Spinal cord (tissue), 4 donors: ENCODE measurements around the gene MMP24OS. TPM values are rescaled to one million over a fixed set of nuclear protein-coding genes. Genes with fewer than 3 reads are reported as not detected.

Experiments used
- polyA plus RNA-seq, 2 donors: library from polyadenylated mRNA; unstranded; fragments of 120-200 nt; gene quantifications; one replicate each; pipeline ENCODE4 v1.2.1, GENCODE V29; 2013; ENCODE audit not compliant: insufficient read length in 2 of 2
- total RNA-seq, 2 donors: library from RNA; depleted of rRNA in 1 of 2; stranded (reverse); fragments of 120-200 nt in 1 of 2; fragments of >200 nt in 1 of 2; gene quantifications; one replicate each; pipeline versions ENCODE4 v1.2.3 to v1.2.4, GENCODE V29; 2013 to 2014

MMP24OS gene
- total and polyA plus RNA-seq, 4 donors = 10.1 to 70.6 (median 42.8) TPM

Other genes with a start within 250 kb of the MMP24OS start
- gene TRPC4AP, start 185.3 kb downstream of the MMP24OS start, total RNA-seq = 10 to 100 TPM; 35.8 to 56.3 TPM
- 10 to 100 TPM; 78.9 to 82.2 TPM for gene TRPC4AP, start 185.3 kb downstream of the MMP24OS start, polyA plus RNA-seq
- 10 to 100 TPM; 17.2 to 17.4 TPM for gene EDEM2, start 130.8 kb downstream of the MMP24OS start, total RNA-seq
- 10 to 100 TPM; 11.6 to 13.3 TPM for gene EDEM2, start 130.8 kb downstream of the MMP24OS start, polyA plus RNA-seq
- gene PROCR, start 106.0 kb downstream of the MMP24OS start, total RNA-seq = 10 to 100 TPM; 16.3 to 50.3 TPM
- gene PROCR, start 106.0 kb downstream of the MMP24OS start, polyA plus RNA-seq = 10 to 100 TPM; 17.5 to 17.8 TPM
- 10 to 100 TPM; 15.3 to 24.2 TPM for gene MMP24, start 51.4 kb downstream of the MMP24OS start, total RNA-seq
- gene MMP24, start 51.4 kb downstream of the MMP24OS start, polyA plus RNA-seq = 10 to 100 TPM; 46.6 to 51.0 TPM
- gene EIF6, start 6.7 kb upstream of the MMP24OS start, total RNA-seq = 100 to 1,000 TPM in 1 of 2 donors, 10 to 100 TPM in 1; 56.2 to 104 TPM
- 100 to 1,000 TPM in 1 of 2 donors, 10 to 100 TPM in 1; 99.8 to 106 TPM for gene EIF6, start 6.7 kb upstream of the MMP24OS start, polyA plus RNA-seq
- not detected for gene FAM83C, start 14.3 kb upstream of the MMP24OS start, total RNA-seq
- under 1 TPM in 1 of 2 donors, not detected in 1; 0.05 TPM for gene FAM83C, start 14.3 kb upstream of the MMP24OS start, polyA plus RNA-seq
- gene UQCC1, start 133.9 kb upstream of the MMP24OS start, total RNA-seq = 10 to 100 TPM; 41.8 to 54.1 TPM
- 10 to 100 TPM; 51.0 to 62.8 TPM for gene UQCC1, start 133.9 kb upstream of the MMP24OS start, polyA plus RNA-seq
- gene GDF5, start 160.1 kb upstream of the MMP24OS start, total RNA-seq = 1 to 10 TPM in 1 of 2 donors, under 1 TPM in 1; 0.50 to 2.0 TPM
- under 1 TPM; 0.75 to 0.89 TPM for gene GDF5, start 160.1 kb upstream of the MMP24OS start, polyA plus RNA-seq
- gene CEP250, start 177.5 kb upstream of the MMP24OS start, total RNA-seq = 10 to 100 TPM; 24.5 to 29.9 TPM
- gene CEP250, start 177.5 kb upstream of the MMP24OS start, polyA plus RNA-seq = 10 to 100 TPM; 42.0 to 55.3 TPM